Peyer's patch (tissue), 4 donors: Measurements from ENCODE around the gene NDUFS6. TPM values are rescaled to one million over a fixed set of nuclear protein-coding genes. Genes with fewer than 3 reads are reported as not detected.
A peak's percentile ranks its signal among the peaks of the same experiment; 100 is the strongest.

Source experiments
- DNase-seq, 3 donors: peaks; one replicate each; pipeline ENCODE4 v3.0.0-alpha.2; 2017 to 2019
- H3K27ac ChIP-seq, 4 donors: fragments of 200-600 bp; sonication (generic); one replicate each; pipeline ENCODE4 v1.5.1; 2016 to 2019
- H3K27me3 ChIP-seq, 2 donors: fragments of 200-600 bp; sonication (generic); one replicate each; pipeline ENCODE4 v1.5.1; 2019
- H3K36me3 ChIP-seq, 3 donors: fragments of 200-600 bp; sonication (generic); one replicate each; pipeline ENCODE4 v1.5.1; 2016 to 2019
- H3K4me1 ChIP-seq, 4 donors: fragments of 200-600 bp; sonication (generic); one replicate each; pipeline ENCODE4 v1.5.1; 2016 to 2019
- H3K4me3 ChIP-seq, 4 donors: fragments of 200-600 bp; sonication (generic); 1 replicate in 3 of 4; 2 replicates in 1 of 4; pipeline ENCODE4 v1.5.1; 2016 to 2019; ENCODE audit warnings: mild to moderate bottlenecking in 1 of 4
- H3K9me3 ChIP-seq, 4 donors: fragments of 200-600 bp; sonication (generic); one replicate each; pipeline ENCODE4 v1.5.1; 2016 to 2019; ENCODE audit warnings: mild to moderate bottlenecking in 1 of 4
- POLR2A ChIP-seq, 2 donors: fragments of 450-650 bp; IDR thresholded peaks; one replicate each; pipeline ENCODE4 v1.5.1; 2017; ENCODE audit warnings: antibody characterized with exemption in 2 of 2, mild to moderate bottlenecking in 2 of 2, moderate library complexity in 2 of 2
- total RNA-seq, 4 donors: library from RNA; depleted of rRNA; stranded (reverse); fragments of >200 nt; gene quantifications; one replicate each; pipeline ENCODE4 v1.1.0, GENCODE V29; 2016
- TF ChIP-seq, protein P1 (sequence below), 6 experiments: fragments of 450-650 bp in 4 of 6; fragments of 200-600 bp in 2 of 6; sonication (generic) in 1 of 6; IDR thresholded peaks; one replicate each; pipeline ENCODE4 v1.5.1; 2017 to 2019; ENCODE audit warnings: antibody characterized with exemption in 6 of 6, mild to moderate bottlenecking in 3 of 6, moderate library complexity in 1 of 6

The NDUFS6 gene
- total RNA-seq, 4 donors from 2014 or later = 27.4 to 86.5 (median 47.6) TPM

DNA sequence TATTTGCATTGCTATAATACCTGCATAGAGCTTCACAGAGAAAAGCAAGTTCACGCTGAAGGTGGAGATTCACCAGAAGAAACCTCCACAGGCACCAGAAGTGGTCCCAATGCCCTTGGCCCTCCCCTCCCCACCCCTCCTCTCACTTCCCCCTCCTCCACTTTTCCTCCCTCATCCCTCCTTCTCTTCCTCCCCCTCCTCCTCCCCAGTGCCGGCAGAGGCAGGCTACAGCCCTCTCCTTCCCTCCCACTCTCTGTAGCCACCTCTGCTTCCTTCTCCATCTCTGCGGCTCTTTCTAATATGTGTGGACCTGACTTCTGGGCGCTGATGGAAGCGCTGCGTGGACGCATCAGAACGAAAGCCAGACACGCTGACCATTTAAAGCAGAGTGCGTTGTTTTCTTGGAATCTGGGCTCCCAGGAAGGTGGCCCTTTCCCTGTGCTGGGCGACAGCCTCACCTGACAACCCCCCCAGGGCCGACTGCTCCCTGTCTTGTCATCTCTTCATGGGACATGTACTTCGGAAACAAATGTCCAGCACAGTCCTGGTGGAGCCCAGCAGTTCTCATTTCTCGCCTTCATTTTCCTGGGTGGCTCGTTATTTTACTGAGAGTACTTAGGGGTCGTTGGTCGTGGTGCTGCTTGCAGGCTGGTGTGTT lies 29.5 kb downstream of the NDUFS6 start:
- Histone ChIP-seq H3K36me3 (no peaks in the 10 kb centered on the region), H3K4me3 (no peak overlapping the region), H3K27me3 (no peaks in the 10 kb centered on the region), H3K27ac (no peak overlapping the region), H3K9me3 (no peaks in the 10 kb centered on the region), H3K4me1 (no peaks in the 10 kb centered on the region)
- DNase-seq = peak in 1 of 3 donors; percentile 18
- no peak for TF ChIP-seq POLR2A (IDR thresholded peaks at IDR 0.05)
- TF ChIP-seq, protein P1, sequence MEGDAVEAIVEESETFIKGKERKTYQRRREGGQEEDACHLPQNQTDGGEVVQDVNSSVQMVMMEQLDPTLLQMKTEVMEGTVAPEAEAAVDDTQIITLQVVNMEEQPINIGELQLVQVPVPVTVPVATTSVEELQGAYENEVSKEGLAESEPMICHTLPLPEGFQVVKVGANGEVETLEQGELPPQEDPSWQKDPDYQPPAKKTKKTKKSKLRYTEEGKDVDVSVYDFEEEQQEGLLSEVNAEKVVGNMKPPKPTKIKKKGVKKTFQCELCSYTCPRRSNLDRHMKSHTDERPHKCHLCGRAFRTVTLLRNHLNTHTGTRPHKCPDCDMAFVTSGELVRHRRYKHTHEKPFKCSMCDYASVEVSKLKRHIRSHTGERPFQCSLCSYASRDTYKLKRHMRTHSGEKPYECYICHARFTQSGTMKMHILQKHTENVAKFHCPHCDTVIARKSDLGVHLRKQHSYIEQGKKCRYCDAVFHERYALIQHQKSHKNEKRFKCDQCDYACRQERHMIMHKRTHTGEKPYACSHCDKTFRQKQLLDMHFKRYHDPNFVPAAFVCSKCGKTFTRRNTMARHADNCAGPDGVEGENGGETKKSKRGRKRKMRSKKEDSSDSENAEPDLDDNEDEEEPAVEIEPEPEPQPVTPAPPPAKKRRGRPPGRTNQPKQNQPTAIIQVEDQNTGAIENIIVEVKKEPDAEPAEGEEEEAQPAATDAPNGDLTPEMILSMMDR (IDR thresholded peaks at IDR 0.05) = no peak

- Histone ChIP-seq H3K9me3 (no peaks in the 10 kb centered on the region), H3K4me3 (no peak overlapping the region), H3K36me3 (no peaks in the 10 kb centered on the region), H3K27me3 (no peaks in the 10 kb centered on the region), H3K4me1 (no peaks in the 10 kb centered on the region), H3K27ac (no peak overlapping the region)
- no peak for TF ChIP-seq POLR2A (IDR thresholded peaks at IDR 0.05)
- TF ChIP-seq, protein P1 (IDR thresholded peaks at IDR 0.05) = no peak
- DNase-seq = peak in 1 of 3 donors; percentile 23
These were observed 30.1 kb downstream of the NDUFS6 start for GRCh38 chr5:1831257-1831656.

DNA sequence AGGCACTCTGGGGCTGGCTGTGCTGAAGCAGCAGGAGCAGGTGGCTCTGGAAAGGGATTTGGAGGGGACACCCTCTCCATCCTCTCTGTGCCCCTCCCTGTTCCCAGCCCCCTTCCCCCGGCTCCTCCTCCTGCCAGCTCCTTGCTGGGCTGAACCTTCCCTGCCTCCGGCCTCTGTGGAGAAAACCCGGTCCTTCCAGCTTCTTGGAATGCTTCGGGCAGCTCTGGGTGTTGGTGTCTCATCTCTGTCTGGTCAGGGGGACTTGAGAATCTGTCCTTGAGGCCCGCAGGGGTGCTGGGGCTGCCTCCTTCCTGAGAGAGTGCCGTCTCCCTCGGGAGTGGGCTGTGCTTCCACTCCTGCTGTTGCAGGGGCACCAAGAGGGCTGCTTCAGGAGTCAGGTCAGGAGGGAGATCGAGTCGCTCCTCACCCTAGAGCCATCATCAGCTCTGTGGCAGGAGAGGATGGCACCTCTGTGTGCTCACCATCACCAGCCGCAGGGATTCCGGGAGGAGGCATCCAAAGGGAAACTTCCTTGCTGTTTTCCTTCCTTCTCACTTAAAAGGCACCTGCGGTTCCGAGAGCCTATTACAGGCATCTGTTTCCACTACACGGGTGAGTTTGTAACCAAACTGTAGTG lies 30.6 kb downstream of the NDUFS6 start:
- TF ChIP-seq, protein P1 (IDR thresholded peaks at IDR 0.05) = no peak
- no peak for TF ChIP-seq POLR2A (IDR thresholded peaks at IDR 0.05)
- DNase-seq = peak in 1 of 3 donors; percentile 41
- no peaks in the 10 kb centered on the region for H3K4me1 ChIP-seq
- H3K4me3 ChIP-seq = no peak overlapping the region
- no peaks in the 10 kb centered on the region for H3K9me3 ChIP-seq
- no peaks in the 10 kb centered on the region for H3K36me3 ChIP-seq
- no peak overlapping the region for H3K27ac ChIP-seq
- H3K27me3 ChIP-seq = no peaks in the 10 kb centered on the region

DNA sequence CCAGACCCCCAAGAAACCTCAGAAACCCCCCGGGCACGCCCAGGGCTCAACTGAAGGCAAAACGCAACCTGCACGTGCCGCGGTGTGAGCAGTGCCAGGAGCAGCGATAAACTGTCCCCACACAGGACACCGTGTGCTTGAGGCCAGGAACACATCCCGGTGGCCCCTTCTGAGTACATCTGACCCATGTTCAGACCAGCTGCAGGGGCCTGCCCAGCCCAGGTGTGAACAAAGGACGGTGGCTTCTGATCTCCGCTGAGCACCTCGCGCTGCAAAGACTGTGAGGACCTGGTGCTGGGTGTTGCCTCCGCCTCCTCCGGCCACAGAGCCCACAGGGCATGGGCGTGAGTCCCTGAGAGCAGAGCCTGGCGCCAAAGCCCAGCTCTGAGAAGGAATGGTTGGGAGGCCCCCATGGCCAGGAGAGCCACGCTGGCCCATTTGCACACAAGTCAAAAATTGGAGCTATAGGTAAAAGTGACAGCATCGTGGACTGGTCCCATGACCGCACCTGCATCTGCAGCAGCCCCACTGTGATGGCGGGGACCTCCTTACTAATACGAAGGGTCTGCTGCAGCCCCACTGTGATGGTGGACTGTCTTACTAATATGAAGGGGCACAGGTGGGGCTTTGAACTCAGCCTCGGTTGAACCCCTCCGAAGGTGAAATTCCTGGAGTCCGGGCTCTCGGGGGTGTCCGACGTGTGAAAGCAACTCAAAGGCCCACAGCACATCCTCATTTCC lies 31.5 kb downstream of the NDUFS6 start:
- H3K27ac ChIP-seq = no peak overlapping the region
- H3K4me3 ChIP-seq = no peak overlapping the region
- H3K9me3 ChIP-seq = no peaks in the 10 kb centered on the region
- TF ChIP-seq POLR2A (IDR thresholded peaks at IDR 0.05) = no peak
- TF ChIP-seq, protein P1 (IDR thresholded peaks at IDR 0.05) = no peak
- no peaks in the 10 kb centered on the region for H3K4me1 ChIP-seq
- H3K36me3 ChIP-seq = no peaks in the 10 kb centered on the region
- peak in 1 of 3 donors; percentile 41 for DNase-seq
- no peaks in the 10 kb centered on the region for H3K27me3 ChIP-seq

GRCh38 chr5:1833264-1834021 lies 32.2 kb downstream of the NDUFS6 start:
- Histone ChIP-seq H3K9me3 (no peaks in the 10 kb centered on the region), H3K4me3 (no peak overlapping the region), H3K4me1 (no peaks in the 10 kb centered on the region), H3K27ac (no peak overlapping the region), H3K36me3 (no peaks in the 10 kb centered on the region), H3K27me3 (no peaks in the 10 kb centered on the region)
- TF ChIP-seq POLR2A (IDR thresholded peaks at IDR 0.05) = no peak
- TF ChIP-seq, protein P1 (IDR thresholded peaks at IDR 0.05) = no peak
- peak in 1 of 3 donors; percentile 44 for DNase-seq
